ENCODE measurements around the gene COX19.

COX19 gene

GRCh38 chr7:994592-995308, 19.4 kb upstream of the COX19 start:
- no peak for DNase-seq
- intact Hi-C loops (cut with DNase I): loop anchor here (5.0 kb wide), 1 partner anchor 148 kb away; no protein-coding TSS in a partner anchor

DNA sequence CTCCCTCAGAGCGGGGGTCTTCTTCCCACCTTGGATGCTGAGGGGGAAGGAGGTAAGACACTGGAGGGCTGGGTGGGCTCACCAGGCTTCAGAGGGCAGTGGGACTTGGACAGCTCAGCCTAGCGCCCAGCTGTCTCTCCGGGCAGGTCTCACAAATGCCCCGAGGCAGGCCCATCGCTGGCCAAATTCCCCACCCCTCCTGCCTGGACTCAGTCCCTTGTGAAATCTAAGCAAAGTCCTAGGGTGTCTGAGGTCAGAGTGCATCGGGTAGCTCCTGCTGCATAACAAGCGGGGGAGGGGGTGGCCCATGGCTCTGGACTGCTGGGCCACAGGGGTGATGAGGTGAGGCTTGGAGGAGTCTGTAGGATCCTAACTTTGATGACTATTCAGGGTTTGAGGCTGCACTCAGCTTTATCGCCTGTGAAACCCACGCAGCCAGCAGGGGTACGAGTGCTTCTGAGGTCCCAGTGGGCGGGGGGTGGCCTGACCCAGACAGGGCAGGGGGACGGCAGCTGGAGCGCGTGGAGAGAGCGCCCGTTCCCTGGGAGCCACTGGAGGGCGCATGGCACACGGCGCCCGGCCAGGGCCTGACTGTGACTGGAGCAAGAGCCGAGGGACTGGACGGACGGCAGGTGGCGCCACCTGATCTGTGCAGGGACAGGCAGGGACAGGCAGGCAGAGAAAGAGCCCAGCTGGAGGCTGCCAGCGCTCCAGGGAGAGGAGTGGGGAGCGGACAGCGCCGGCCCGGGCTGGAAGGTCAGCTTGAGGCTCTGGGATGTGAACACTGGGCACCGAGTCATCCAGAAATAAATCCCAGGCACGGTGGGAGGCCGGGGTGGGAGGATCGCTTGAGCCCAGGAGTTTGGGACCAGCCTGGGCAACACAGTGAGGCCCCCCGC, 17.6 kb upstream of the COX19 start:
- intact Hi-C loops (cut with DNase I): loop anchor here (1.0 to 5.0 kb wide), 2 partner anchors 72 to 149 kb away; no protein-coding TSS in a partner anchor
- peak; percentile 94 to 100 (median 99) for DNase-seq

DNA sequence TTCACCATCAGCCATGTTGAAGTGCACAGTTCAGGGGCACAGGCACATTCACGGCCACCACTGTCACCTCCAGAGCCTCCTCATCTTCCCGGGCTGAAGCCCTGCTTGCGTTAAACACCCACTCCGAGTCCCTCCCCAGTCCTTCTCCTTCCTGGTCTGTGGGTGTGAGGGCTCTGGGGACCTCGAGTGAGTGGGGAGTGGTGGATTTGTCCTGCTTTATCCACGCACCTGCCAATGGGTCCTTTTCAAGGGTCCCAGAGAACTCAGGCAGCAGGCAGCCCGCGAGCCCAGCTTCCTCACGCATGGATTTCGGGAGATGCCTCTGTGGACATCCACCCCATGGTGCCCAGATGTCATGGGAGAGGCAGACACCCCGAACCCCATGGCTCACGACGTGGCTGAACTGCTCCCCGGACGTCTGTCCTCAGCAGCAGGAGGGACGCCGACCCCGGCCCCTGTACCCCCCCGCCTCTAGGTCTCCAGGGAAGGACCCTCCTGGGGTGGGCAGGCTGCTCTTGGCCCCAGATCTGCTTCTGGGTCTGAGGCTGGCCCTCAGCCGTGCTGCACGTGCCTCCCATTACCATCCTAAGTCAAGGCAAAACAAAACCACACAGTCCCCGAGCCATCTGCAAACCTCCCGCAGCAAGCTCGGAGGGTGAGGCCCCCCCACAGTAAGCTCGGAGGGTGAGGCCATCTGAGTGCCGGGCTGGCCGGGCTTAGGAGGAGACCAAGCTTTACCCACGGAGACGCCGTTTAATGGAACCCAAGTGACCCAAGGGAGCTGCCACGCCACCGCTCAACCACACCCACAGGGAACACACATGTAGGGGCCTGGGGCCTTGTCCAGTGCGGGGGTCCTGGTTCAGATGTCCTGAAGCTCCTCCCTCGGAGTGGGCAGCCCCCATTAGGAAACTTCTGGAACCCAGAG, 16.6 kb upstream of the COX19 start:
- no peak for DNase-seq
- intact Hi-C loops (cut with DNase I): loop anchor here (5.0 kb wide), 1 partner anchor 150 kb away; no protein-coding TSS in a partner anchor

DNA sequence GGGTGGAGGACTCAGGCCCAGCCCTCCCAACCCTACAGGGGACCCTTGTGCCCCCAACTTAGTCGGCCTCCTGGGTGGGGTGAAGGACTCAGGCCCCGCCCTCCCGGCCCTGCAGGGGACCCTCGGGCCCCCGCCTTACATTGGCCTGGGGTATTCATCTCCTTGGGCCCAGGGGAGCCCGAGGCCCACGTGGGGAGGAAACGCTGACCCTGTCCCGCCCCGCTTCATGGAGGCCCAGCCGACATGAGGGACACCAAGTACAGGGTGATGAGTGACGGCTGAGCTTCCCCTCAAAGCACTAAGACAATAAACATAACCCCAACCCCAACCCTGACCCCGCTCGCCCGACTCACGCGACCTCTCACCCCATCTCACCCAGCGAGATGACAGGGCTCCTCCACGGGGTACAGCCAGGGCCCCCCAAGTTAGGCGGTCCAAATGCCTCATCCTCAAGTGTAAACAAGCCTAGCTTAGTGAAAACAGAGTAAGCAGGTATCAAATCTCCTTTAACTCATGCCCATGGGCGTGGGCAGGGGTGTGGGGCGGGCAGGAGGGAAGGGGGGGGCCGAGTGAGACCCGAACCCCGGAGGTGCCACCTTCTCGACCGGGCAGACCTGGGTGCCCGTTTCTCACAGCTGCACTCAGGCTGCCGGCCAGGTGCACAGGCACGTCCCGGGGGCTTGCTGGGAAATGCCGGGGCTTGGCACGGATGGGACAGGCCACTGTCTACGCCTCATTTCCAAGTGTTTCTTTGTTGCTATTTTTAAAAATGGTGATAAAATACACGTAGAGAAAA, 15.8 kb upstream of the COX19 start:
- no peak for DNase-seq
- intact Hi-C loops (cut with DNase I): loop anchor here (5.0 kb wide), 1 partner anchor 151 kb away; no protein-coding TSS in a partner anchor

GRCh38 chr7:990352-990932, 15.1 kb upstream of the COX19 start:
- intact Hi-C loops (cut with DNase I): loop anchor here (5.0 kb wide), 1 partner anchor 152 kb away; no protein-coding TSS in a partner anchor

GRCh38 chr7:988963-989529, 13.7 kb upstream of the COX19 start:
- no peak for DNase-seq
- intact Hi-C loops (cut with DNase I): no loop called here

More at GRCh38 chr7:990352-990932, 15.1 kb upstream of the COX19 start:
- DNase-seq: no peak

GRCh38 chr7:988426-988911, 13.1 kb upstream of the COX19 start:
- intact Hi-C loops (cut with DNase I): no loop called here
- no peak for DNase-seq

- no peak for DNase-seq
- intact Hi-C loops (cut with DNase I): no loop called here
Observed at GRCh38 chr7:987909-988308, 12.6 kb upstream of the COX19 start.

DNA sequence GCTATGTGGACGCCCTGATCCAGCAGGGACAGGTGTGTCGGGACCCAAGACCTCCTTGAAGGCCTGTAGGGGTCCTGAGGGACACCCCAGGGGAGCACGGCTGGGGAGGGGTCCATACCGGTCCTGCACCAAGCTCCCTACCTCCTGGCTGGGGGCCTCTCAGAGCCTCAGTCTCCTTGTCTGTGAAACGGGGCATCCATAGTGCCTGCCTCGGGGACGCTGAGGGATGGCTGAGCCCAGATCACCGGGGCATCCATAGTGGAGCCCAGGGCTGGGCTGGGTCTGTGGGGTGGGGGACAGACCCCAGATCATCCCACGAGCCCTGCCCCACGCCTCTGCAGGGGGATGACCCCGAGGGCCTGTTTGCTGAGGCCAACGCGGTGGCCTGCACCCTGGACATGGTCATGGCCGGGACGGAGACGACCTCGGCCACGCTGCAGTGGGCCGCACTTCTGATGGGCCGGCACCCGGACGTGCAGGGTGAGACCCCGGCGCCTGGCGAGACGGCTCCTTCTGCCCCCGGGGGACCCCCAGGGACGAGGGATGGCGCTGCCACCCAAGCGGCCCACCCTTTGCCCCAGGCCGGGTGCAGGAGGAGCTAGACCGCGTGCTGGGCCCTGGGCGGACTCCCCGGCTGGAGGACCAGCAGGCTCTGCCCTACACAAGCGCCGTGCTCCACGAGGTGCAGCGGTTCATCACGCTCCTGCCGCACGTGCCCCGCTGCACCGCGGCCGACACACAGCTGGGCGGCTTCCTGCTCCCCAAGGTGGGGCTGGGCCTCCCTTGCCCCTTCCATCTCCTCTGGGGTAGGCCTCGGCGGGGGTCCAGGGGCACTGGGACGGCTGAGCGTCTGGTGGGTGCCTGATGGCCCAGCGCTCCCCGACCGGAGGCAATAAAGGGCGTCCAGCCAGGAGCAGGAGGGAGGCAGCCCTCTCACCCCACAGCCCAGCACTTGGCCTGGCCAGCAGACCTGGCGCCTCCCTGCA, 11.7 kb upstream of the COX19 start:
- DNase-seq: no peak

GRCh38 chr7:985915-986741, 10.8 kb upstream of the COX19 start:
- intact Hi-C loops (cut with DNase I): no loop called here
- no peak for DNase-seq

More for the DNA sequence above, 11.7 kb upstream of the COX19 start:
- intact Hi-C loops (cut with DNase I): no loop called here

DNA sequence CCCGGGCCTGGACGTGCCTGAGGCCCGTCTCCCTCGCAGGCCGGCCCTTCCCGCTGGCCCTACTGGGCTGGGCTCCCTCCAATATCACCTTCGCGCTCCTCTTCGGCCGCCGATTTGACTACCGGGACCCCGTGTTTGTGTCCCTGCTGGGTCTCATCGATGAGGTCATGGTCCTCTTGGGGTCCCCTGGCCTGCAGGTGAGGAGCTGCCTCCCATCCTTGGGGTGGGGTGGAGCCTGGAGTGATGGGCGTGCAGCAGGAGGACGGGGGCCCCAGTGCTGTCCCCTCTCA, 9.7 kb upstream of the COX19 start:
- intact Hi-C loops (cut with DNase I): no loop called here
- no peak for DNase-seq

- DNase-seq: no peak
- intact Hi-C loops (cut with DNase I): no loop called here
Observed at GRCh38 chr7:984361-985126, 9.2 kb upstream of the COX19 start.

DNA sequence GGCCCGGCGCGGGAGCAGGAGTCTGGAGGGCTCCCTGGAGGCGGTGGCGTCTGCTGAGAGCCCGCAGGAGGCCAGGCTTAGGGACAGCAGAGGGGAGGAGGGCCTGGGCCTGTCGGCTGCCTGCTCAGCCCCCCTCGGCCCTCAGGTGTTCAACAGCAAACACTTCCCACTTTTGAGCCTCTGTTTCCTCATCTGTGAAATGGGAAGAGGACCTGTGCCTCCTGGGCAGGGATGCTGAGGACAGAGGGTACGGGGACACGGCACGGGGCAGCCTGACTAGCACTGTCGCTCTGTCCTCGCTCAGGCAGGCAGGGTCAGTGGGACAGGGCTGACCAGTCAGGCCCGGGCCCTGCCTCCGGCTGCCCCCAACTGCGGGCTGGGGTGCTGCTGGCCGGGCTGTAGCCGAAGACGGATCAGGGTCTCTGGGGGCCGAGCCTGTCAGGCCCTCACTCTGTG, 8.3 kb upstream of the COX19 start:
- no peak for DNase-seq
- intact Hi-C loops (cut with DNase I): no loop called here

- no peak for DNase-seq
- intact Hi-C loops (cut with DNase I): no loop called here
Observed at GRCh38 chr7:983004-983615, 7.8 kb upstream of the COX19 start, which contains the start of gene CYP2W1. Gene CYP2W1, plus strand, starts transcription at chr7:983181. Its CDS starts 31 bp downstream, at chr7:983212.

DNA sequence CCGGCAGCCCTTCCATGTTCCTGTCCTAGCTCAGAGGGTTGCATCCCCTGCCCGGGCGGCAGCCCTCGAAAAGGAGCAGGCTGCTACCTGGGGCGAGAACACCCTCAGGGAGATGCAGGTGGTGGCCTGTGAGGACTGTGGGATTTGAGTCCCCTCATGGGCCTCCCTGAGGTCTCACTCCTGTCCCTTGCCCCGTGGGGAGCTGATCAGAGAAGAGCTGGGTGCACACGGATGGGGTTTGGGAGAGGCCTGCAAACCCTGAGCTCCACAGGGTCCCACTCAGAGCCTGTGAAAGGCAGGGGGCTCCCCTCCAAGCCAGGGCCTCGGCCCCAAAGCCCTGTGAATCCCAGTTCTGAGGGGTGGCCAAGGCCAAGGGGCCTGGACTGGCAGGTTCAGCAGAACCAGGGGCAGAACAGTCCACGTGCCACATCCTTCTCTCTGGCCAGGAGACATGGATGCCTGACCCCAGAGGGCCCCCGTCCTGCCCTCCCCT, 7.2 kb upstream of the COX19 start:
- intact Hi-C loops (cut with DNase I): no loop called here
- DNase-seq: no peak
